Measurements from ENCODE around the gene NOP56.

DNA sequence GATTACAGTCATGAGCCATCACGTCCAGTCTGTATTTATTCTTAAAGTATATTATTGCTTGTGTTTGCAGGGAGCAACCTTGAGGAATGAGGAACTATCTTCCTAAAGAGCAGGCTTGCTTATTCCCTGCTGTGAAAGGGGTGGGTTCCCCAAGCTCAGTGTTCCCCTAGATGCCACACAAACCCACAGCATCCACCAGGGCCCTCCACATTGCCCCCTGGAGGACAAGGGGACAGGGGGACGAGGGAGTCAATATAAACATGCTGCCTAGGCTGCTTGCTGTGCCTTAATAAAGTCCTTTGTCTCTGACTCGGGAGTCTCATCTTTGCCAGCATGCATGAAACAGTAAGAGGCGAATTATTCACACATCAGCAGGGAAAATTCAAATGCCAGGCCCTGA, 19.5 kb downstream of the NOP56 start:
- no peak for TF ChIP-seq EZH2 (IDR thresholded peaks at IDR 0.05)
- TF ChIP-seq POLR2AphosphoS5 (IDR thresholded peaks at IDR 0.05; ENCODE audit: borderline replicate concordance, low read depth, low read length), result no peak

Measured in SK-N-MC (cell line).